Small intestine (tissue), 7 donors: Measurements from ENCODE around the gene MYH11. TPM values are rescaled to one million over a fixed set of nuclear protein-coding genes. Genes with fewer than 3 reads are reported as not detected.

Source experiments
- DNase-seq, 2 donors: peaks; one replicate each; pipeline versions ENCODE4 v3.0.0 to v3.0.0-alpha.2; 2013
- FAIRE-seq: peaks from 2 replicates; lab custom pipeline; 2012; peaks lifted over from hg19 to GRCh38; lab: Jason Lieb, UNC
- H3K27ac ChIP-seq, 3 donors: one replicate each; pipeline ENCODE4 v1.5.1; 2013; ENCODE audit warnings: low read length in 2 of 3, mild to moderate bottlenecking in 2 of 3, control low read depth in 1 of 3, inconsistent platforms in 1 of 3, low read depth in 1 of 3, moderate library complexity in 1 of 3
- H3K27me3 ChIP-seq, 3 donors: one replicate each; pipeline ENCODE4 v1.6.1; 2013; ENCODE audit warnings: low read length in 3 of 3, inconsistent platforms in 1 of 3; ENCODE audit not compliant: control insufficient read depth in 3 of 3, insufficient read depth in 3 of 3
- H3K36me3 ChIP-seq, 3 donors: one replicate each; pipeline ENCODE4 v1.6.1; 2013; ENCODE audit warnings: low read length in 3 of 3, inconsistent platforms in 1 of 3, low read depth in 1 of 3, mild to moderate bottlenecking in 1 of 3, moderate library complexity in 1 of 3; ENCODE audit not compliant: control insufficient read depth in 3 of 3, insufficient read depth in 2 of 3
- H3K4me1 ChIP-seq, 3 donors: one replicate each; pipeline ENCODE4 v1.6.1; 2013; ENCODE audit warnings: low read length in 2 of 3, inconsistent platforms in 1 of 3, low read depth in 1 of 3, mild to moderate bottlenecking in 1 of 3, moderate library complexity in 1 of 3; ENCODE audit not compliant: control insufficient read depth in 3 of 3, insufficient read depth in 2 of 3
- H3K4me3 ChIP-seq, 3 donors: one replicate each; pipeline ENCODE4 v1.5.1; 2013; ENCODE audit warnings: low read length in 3 of 3, control low read depth in 1 of 3, inconsistent platforms in 1 of 3, low read depth in 1 of 3, mild to moderate bottlenecking in 1 of 3, moderate library complexity in 1 of 3
- H3K9me3 ChIP-seq, 2 donors: one replicate each; pipeline ENCODE4 v1.6.1; 2013; ENCODE audit warnings: low read depth in 1 of 2, low read length in 1 of 2; ENCODE audit not compliant: control insufficient read depth in 2 of 2, insufficient read depth in 1 of 2
- WGBS, 3 donors: extraction: QIAGEN DNeasy Blood & Tissue Kit; methylation state at CpG; one replicate each; pipeline ENCODE4 v1.1.7; 2013; 5-methylcytosine and 5-hydroxymethylcytosine counted together
- polyA plus RNA-seq, 4 donors: library from polyadenylated mRNA; stranded (reverse) in 3 of 4; unstranded in 1 of 4; fragments of 200-250 nt in 3 of 4; fragments of 120-200 nt in 1 of 4; gene quantifications; one replicate each; pipeline versions ENCODE4 v1.2.1 to v1.2.3, GENCODE V29; 2013
- donor health status: healthy with polysubstance abuse.
- donor health status: control.
- donor health status: control.
- donor health status: Bipolar disorder and iron deficiency.
- donor health status: healthy.

Gene MYH11
- polyA plus RNA-seq, 4 donors, result 3.4 to 89.6 (median 22.3) TPM

GRCh38 chr16:15897834-15898254, 41.0 kb upstream of the MYH11 start:
- H3K27me3 ChIP-seq, result no peaks in the 10 kb centered on the region
- no peak overlapping the region for H3K27ac ChIP-seq
- FAIRE-seq (no peak), DNase-seq (no peak)
- WGBS, 3 donors, result 43 to 57% (median 45%) methylated on average over 5 of the region's 5 CpGs
- H3K36me3 ChIP-seq, result no peaks in the 10 kb centered on the region
- no peaks in the 10 kb centered on the region for H3K4me1 ChIP-seq
- H3K9me3 ChIP-seq, result no peaks in the 10 kb centered on the region
- no peak overlapping the region for H3K4me3 ChIP-seq

DNA sequence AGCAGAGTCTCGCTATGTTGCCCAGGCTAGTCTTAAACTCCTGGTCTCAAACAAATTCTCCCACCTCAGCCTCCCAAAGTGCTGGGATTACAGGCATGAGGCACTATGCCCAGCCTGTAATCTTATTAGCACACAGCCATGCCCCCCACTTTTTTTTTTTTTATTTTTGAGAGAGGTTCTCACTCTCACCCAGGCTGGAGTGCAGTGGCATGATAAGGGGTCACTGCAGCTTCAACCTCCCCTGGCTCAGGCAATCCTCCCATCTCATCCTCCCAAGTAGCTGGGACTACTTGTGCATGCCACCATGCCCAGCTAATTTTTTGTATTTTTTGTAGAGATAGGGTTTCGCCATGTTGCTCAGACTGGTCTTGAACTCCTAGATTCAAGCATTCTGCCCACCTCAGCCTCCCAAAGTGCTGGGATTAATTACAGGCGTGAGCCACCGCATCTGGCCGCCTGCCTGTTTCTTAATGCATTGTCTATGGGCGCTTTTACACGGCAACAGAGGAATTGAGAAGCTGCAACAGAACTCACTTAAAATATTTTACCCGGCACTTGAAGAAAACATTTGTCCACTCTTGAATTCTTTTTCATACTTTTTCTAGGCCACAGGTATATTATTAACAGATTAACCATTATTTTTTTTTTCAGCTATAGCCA, 40.4 kb upstream of the MYH11 start:
- DNase-seq (no peak), FAIRE-seq (no peak)
- 91 to 95% (median 93%) methylated on average over 8 of the region's 8 CpGs for WGBS, 3 donors

GRCh38 chr16:15894571-15895374, 37.9 kb upstream of the MYH11 start:
- Histone ChIP-seq H3K36me3 (no peaks in the 10 kb centered on the region), H3K4me3 (no peak overlapping the region), H3K4me1 (no peaks in the 10 kb centered on the region), H3K9me3 (no peaks in the 10 kb centered on the region), H3K27ac (no peak overlapping the region), H3K27me3 (no peaks in the 10 kb centered on the region)
- whole genome bisulfite sequencing, 3 donors, result 91 to 93% (median 91%) methylated on average over 7 of the region's 7 CpGs
- no peak for DNase-seq
- no peak for FAIRE-seq

More for the DNA sequence above, 40.4 kb upstream of the MYH11 start:
- no peaks in the 10 kb centered on the region for H3K9me3 ChIP-seq
- H3K27ac ChIP-seq, result no peak overlapping the region
- H3K4me1 ChIP-seq, result no peaks in the 10 kb centered on the region
- no peak overlapping the region for H3K4me3 ChIP-seq
- no peaks in the 10 kb centered on the region for H3K36me3 ChIP-seq
- H3K27me3 ChIP-seq, result no peaks in the 10 kb centered on the region

DNA sequence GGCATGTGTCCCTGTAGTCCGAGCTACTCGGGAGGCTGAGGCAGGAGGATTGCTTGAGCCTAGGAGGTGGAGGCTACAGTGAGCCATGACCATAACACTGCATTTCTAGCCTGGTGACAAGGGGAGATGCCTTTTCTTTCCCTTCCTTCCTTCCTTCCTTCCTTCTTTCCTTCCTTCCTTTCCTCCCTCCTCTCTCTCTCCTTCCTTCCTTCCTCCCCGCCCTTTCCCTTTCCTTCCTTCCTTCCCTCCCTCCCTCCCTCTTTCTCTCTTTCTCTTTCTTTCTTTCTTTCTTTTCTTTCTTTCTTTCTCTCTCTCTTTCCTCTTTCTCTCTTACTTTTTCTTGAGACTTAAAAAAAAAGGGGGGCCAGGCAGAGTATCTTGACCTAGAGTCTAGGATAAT, 34.7 kb upstream of the MYH11 start:
- Histone ChIP-seq H3K27ac (no peak overlapping the region), H3K27me3 (no peaks in the 10 kb centered on the region), H3K36me3 (no peaks in the 10 kb centered on the region), H3K9me3 (no peaks in the 10 kb centered on the region), H3K4me1 (peaks cover 4 to 7% (median 5%) of the 10 kb centered on the region in 3 donors), H3K4me3 (no peak overlapping the region)
- DNase-seq (no peak), FAIRE-seq (no peak)
- WGBS, 3 donors, result 95 to 97% (median 95%) methylated on average over 3 of the region's 3 CpGs

DNA sequence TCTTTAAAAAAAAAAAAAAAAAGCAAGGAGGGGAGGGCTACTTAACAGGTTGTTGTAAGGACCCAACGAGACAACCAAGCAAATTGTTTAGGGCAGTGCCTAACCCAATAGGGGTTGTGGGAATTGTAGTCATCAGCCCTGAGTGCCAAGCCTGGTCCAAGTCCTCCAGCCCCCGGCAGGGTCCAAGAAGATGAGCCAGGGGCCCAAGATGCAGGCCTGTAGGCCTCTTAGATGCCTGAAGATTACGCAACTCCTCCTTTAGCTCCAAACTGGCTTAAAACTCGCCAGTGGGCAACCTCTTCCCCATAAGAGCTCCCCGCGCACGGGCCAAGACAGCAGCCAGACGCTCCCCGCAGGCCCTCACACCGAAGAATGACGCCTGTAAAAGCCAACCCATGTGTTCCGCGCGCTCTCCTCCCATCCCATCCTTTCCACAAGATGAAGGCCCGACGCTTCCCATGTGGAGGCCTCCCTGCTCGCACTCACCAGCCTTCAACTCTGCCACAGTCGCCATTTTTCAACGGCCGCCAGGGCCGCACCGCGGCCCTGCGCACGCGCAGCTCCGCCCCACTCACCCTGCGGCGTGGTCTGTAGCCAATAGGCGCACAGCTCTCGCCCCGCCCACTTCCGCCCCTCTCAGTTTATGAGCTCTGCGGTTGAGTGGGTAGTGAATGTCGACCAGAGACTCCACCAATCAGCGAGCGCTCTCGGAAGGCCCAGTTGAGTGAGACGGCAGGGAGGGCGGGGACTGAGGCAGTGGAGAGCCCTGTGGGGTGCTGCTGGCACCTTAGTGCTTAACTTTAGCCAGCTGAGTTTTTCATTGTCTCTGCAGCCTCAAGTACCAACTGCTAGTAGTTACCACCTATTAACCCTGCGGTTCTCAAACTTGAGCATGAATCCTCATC, 31.5 kb upstream of the MYH11 start, which contains the start of gene CEP20:
Gene CEP20 (minus strand): TSS at position 532 of the 905 bp plus-strand sequence. CDS start 18 bp downstream, at position 514.
- 0% methylated on average over 41 of the region's 41 CpGs for WGBS, 3 donors
- Histone ChIP-seq H3K4me3 (peak within 1 kb of the TSS; percentile 73 to 99 (median 96)), H3K36me3 (peaks cover 0 to 3% (median 1%) of the 10 kb centered on the region in 3 donors), H3K27ac (peak within 1 kb of the TSS; percentile 70 to 93 (median 74)), H3K27me3 (no peaks in the 10 kb centered on the region), H3K9me3 (no peaks in the 10 kb centered on the region), H3K4me1 (peaks cover 5 to 8% (median 7%) of the 10 kb centered on the region in 3 donors)
- no peak for FAIRE-seq
- DNase-seq, result peak; percentile 100

DNA sequence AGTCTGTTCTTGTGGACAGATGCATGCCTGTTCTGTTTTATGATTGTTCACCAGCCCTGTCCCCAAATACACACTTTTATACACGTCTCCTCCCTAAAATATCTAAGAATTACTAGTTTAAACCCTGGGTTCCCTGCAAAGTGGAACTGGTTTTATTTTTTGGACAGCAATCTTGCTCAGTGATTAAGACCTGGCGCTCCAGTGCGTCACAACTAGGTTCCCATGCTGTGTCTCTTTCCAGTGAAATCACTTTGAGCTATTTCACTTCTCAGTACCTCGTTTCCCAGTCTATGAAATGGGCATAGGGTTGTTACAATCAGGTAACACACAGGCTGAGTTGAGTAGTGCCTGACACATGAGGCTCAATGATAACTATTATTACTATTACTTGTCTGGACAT, 30.5 kb upstream of the MYH11 start:
- DNase-seq (no peak), FAIRE-seq (no peak)
- Histone ChIP-seq H3K27me3 (no peaks in the 10 kb centered on the region), H3K27ac (peak overlapping the region in 1 of 3 donors; percentile 20), H3K36me3 (peaks cover 0 to 10% (median 2%) of the 10 kb centered on the region in 3 donors), H3K4me3 (peak overlapping the region in 2 of 3 donors; percentile 96 to 99), H3K9me3 (no peaks in the 10 kb centered on the region), H3K4me1 (peaks cover 5 to 8% (median 7%) of the 10 kb centered on the region in 3 donors)
- WGBS, 3 donors, result 84 to 91% (median 86%) methylated on average over 4 of the region's 4 CpGs

GRCh38 chr16:15886078-15886477, 29.2 kb upstream of the MYH11 start:
- no peak for FAIRE-seq
- H3K27me3 ChIP-seq, result no peaks in the 10 kb centered on the region
- peaks cover 5 to 8% (median 7%) of the 10 kb centered on the region in 3 donors for H3K4me1 ChIP-seq
- no peak for DNase-seq
- H3K27ac ChIP-seq, result no peak overlapping the region
- 35 to 55% (median 52%) methylated on average over 1 of the region's 1 CpG for WGBS, 3 donors
- peaks cover 0 to 15% (median 2%) of the 10 kb centered on the region in 3 donors for H3K36me3 ChIP-seq
- no peak overlapping the region for H3K4me3 ChIP-seq
- H3K9me3 ChIP-seq, result no peaks in the 10 kb centered on the region
